GM23338 (cell line): ENCODE data around the gene HSD11B2. TPM values are rescaled to one million over a fixed set of nuclear protein-coding genes. Genes with fewer than 3 reads are reported as not detected.
A peak's percentile ranks its signal among the peaks of the same experiment; 100 is the strongest.

Source experiments
- ATAC-seq: fragments of 200-7000 bp; cut with Tn5 transposase; 3 replicates; pipeline ENCODE4 v1.9.1; 2020
- DNase-seq: peaks from one replicate; pipeline ENCODE4 v3.0.0-alpha.2; 2015; ENCODE audit warnings: low spot score
- H2AFZ ChIP-seq: fragments of 200-600 bp; sonication (generic); 2 replicates; pipeline ENCODE4 v1.8.0; 2016; ENCODE audit warnings: antibody characterized with exemption, mild to moderate bottlenecking, moderate library complexity
- H3F3A ChIP-seq: fragments of 200-600 bp; sonication (generic); replicated peaks from 2 replicates; pipeline ENCODE4 v1.8.0; 2017; ENCODE audit warnings: antibody characterized with exemption, mixed run types, low read depth
- H3K27ac ChIP-seq: fragments of 200-600 bp; sonication (generic); 2 replicates; pipeline ENCODE4 v1.6.1; 2016; ENCODE audit warnings: low read depth
- H3K27me3 ChIP-seq: fragments of 200-600 bp; sonication (generic); 2 replicates; pipeline ENCODE4 v1.8.0; 2016; ENCODE audit warnings: mild to moderate bottlenecking, mixed run types, moderate library complexity; ENCODE audit not compliant: insufficient read depth
- H3K36me3 ChIP-seq: fragments of 200-600 bp; sonication (generic); 2 replicates; pipeline ENCODE4 v1.8.0; 2016; ENCODE audit warnings: mild to moderate bottlenecking; ENCODE audit not compliant: insufficient read depth
- H3K4me1 ChIP-seq: fragments of 200-600 bp; sonication (generic); 2 replicates; pipeline ENCODE4 v1.8.0; 2016; ENCODE audit warnings: mild to moderate bottlenecking, moderate library complexity; ENCODE audit not compliant: insufficient read depth
- H3K4me2 ChIP-seq: fragments of 200-600 bp; sonication (generic); 2 replicates; pipeline ENCODE4 v1.7.1; 2017; ENCODE audit warnings: mixed run types
- H3K4me3 ChIP-seq: fragments of 200-600 bp; sonication (generic); 2 replicates; pipeline ENCODE4 v1.6.1; 2016; ENCODE audit warnings: mixed run types
- H3K79me2 ChIP-seq: fragments of 200-600 bp; sonication (generic); replicated peaks from 2 replicates; pipeline ENCODE4 v1.8.0; 2017; ENCODE audit warnings: mild to moderate bottlenecking; ENCODE audit not compliant: insufficient read depth
- H3K9me2 ChIP-seq: fragments of 200-600 bp; sonication (generic); 2 replicates; pipeline ENCODE4 v1.8.0; 2017; ENCODE audit not compliant: insufficient read depth
- H4K20me1 ChIP-seq: fragments of 200-600 bp; sonication (generic); replicated peaks from 2 replicates; pipeline ENCODE4 v1.8.0; 2017; ENCODE audit warnings: mild to moderate bottlenecking; ENCODE audit not compliant: insufficient read depth
- H3K27ac Mint-ChIP-seq: 2 replicates; pipeline ENCODE4 v1.8.0; 2020; ENCODE audit warnings: inconsistent platforms, mild to moderate bottlenecking, moderate library complexity, mixed read lengths
- H3K27me3 Mint-ChIP-seq: 3 replicates; pipeline ENCODE4 v1.8.0; 2022; ENCODE audit warnings: low read depth, mild to moderate bottlenecking, moderate library complexity, mixed read lengths, inconsistent platforms; ENCODE audit not compliant: insufficient read depth, poor library complexity
- H3K36me3 Mint-ChIP-seq: 3 replicates; pipeline ENCODE4 v1.8.0; 2021; ENCODE audit warnings: low read depth, mild to moderate bottlenecking, inconsistent platforms, moderate library complexity, mixed read lengths
- H3K4me1 Mint-ChIP-seq: 3 replicates; pipeline ENCODE4 v1.8.0; 2020; ENCODE audit warnings: mild to moderate bottlenecking, inconsistent platforms, mixed read lengths
- H3K4me3 Mint-ChIP-seq: 3 replicates; pipeline ENCODE4 v1.8.0; 2021; ENCODE audit warnings: moderate library complexity, mild to moderate bottlenecking, inconsistent platforms, mixed read lengths
- H3K9me3 Mint-ChIP-seq: 3 replicates; pipeline ENCODE4 v1.8.0; 2020; ENCODE audit warnings: moderate library complexity, mild to moderate bottlenecking, inconsistent platforms, mixed read lengths
- CREB1 ChIP-seq: fragments of 250-450 bp; sonication (Bioruptor Pico); IDR thresholded peaks from 2 replicates; pipeline ENCODE4 v1.5.0; 2020; ENCODE audit warnings: low read depth, mild to moderate bottlenecking, moderate library complexity
- CTCF ChIP-seq, 2 experiments: fragments of 200-600 bp in 1 of 2; sonication (generic) in 1 of 2; conservative IDR thresholded peaks; 2 replicates each; pipeline versions ENCODE4 v1.5.1 to v1.6.1; 2016 to 2017; ENCODE audit warnings: antibody characterized with exemption in 2 of 2, low read depth in 2 of 2, mild to moderate bottlenecking in 2 of 2, moderate library complexity in 1 of 2
- ETS1 ChIP-seq: IDR thresholded peaks from 2 replicates; pipeline ENCODE4 v1.6.1; 2016; ENCODE audit warnings: antibody characterized with exemption
- EZH2 ChIP-seq: fragments of 200-600 bp; sonication (generic); IDR thresholded peaks from one replicate; pipeline ENCODE4 v1.8.0; 2017; ENCODE audit warnings: antibody characterized with exemption, mild to moderate bottlenecking, low read depth; ENCODE audit not compliant: unreplicated experiment
- EZH2phosphoT487 ChIP-seq: fragments of 200-600 bp; sonication (generic); IDR thresholded peaks from one replicate; pipeline ENCODE4 v1.8.1; 2018; ENCODE audit warnings: antibody characterized with exemption; ENCODE audit not compliant: unreplicated experiment
- JUNB ChIP-seq: IDR thresholded peaks from one replicate; pipeline ENCODE4 v1.6.1; 2016; ENCODE audit warnings: antibody characterized with exemption; ENCODE audit not compliant: unreplicated experiment
- NANOG ChIP-seq: IDR thresholded peaks from 2 replicates; pipeline ENCODE4 v1.6.1; 2016; ENCODE audit warnings: antibody characterized with exemption, borderline replicate concordance
- POLR2AphosphoS5 ChIP-seq: IDR thresholded peaks from 2 replicates; pipeline ENCODE4 v1.6.1; 2016; ENCODE audit warnings: antibody characterized with exemption, low read depth
- REST ChIP-seq: IDR thresholded peaks from one replicate; pipeline ENCODE4 v1.6.1; 2018; ENCODE audit warnings: antibody characterized with exemption; ENCODE audit not compliant: unreplicated experiment
- STAT1 ChIP-seq: IDR thresholded peaks from one replicate; pipeline ENCODE4 v1.6.1; 2016; ENCODE audit warnings: antibody characterized with exemption; ENCODE audit not compliant: unreplicated experiment
- ZNF114 ChIP-seq: fragments of 250-450 bp; sonication (Bioruptor Pico); IDR thresholded peaks from 2 replicates; pipeline ENCODE4 v1.5.0; 2020; ENCODE audit warnings: mild to moderate bottlenecking, moderate library complexity
- ZNF331 ChIP-seq: fragments of 250-450 bp; sonication (Bioruptor Pico); IDR thresholded peaks from 2 replicates; pipeline ENCODE4 v1.5.0; 2020; ENCODE audit warnings: low read depth, mild to moderate bottlenecking, moderate library complexity
- ZNF462 ChIP-seq: fragments of 250-450 bp; sonication (Bioruptor Pico); IDR thresholded peaks from 2 replicates; pipeline ENCODE4 v1.5.0; 2020; ENCODE audit warnings: mild to moderate bottlenecking, moderate library complexity
- polyA plus RNA-seq: library from polyadenylated mRNA; unstranded; fragments of >200 nt; fragmentation: Nextera tagmentation; extraction: Ambion mirVana; gene quantifications from 2 replicates; pipeline ENCODE4 v1.2.1, GENCODE V29; 2016
- total RNA-seq: library from RNA; depleted of rRNA; stranded (reverse); fragments of >200 nt; shearing (Covaris generic); gene quantifications from 2 replicates; pipeline ENCODE4 v1.2.3, GENCODE V29; 2014

The HSD11B2 gene
- total and polyA plus RNA-seq, 2 experiments from 2014 or later: 14.8 to 23.0 TPM

- H3K27me3 Mint-ChIP-seq: peaks cover 38% of the 10 kb centered on the region
These were observed 6.7 kb upstream of the HSD11B2 start for GRCh38 chr16:67424261-67424615.

More at GRCh38 chr16:67424261-67424615, 6.7 kb upstream of the HSD11B2 start:
- peak overlapping the region; percentile 97 for H3K27ac ChIP-seq
- Mint-ChIP-seq H3K36me3 (peaks cover 7% of the 10 kb centered on the region; the same call in 2 of the 3 replicates), H3K9me3 (peaks cover 3% of the 10 kb centered on the region; the same call in 2 of the 3 replicates), H3K27ac (peak overlapping the region; percentile 91), H3K4me3 (peak overlapping the region; percentile 58), H3K4me1 (peaks cover 67% of the 10 kb centered on the region)
- no peak overlapping the region for H2AFZ ChIP-seq
- DNase-seq (no peak), ATAC-seq (no peak)
- H3K36me3 ChIP-seq: no peaks in the 10 kb centered on the region
- peak overlapping the region; percentile 76 for H3K4me2 ChIP-seq
- no peaks in the 10 kb centered on the region for H3K9me2 ChIP-seq
- peaks cover 12% of the 10 kb centered on the region; the same call in 1 of the 2 replicates for H3F3A ChIP-seq
- peak overlapping the region; percentile 42 for H3K4me3 ChIP-seq
- no peaks in the 10 kb centered on the region for H3K79me2 ChIP-seq
- peaks cover 9% of the 10 kb centered on the region; the same call in 1 of the 2 replicates for H3K27me3 ChIP-seq
- peaks cover 58% of the 10 kb centered on the region for H3K4me1 ChIP-seq
- no peaks in the 10 kb centered on the region for H4K20me1 ChIP-seq
- no peak for TF ChIP-seq NANOG
- TF ChIP-seq EZH2: no peak
- no peak for TF ChIP-seq POLR2AphosphoS5
- no peak for TF ChIP-seq ETS1
- no peak for TF ChIP-seq EZH2phosphoT487
- TF ChIP-seq STAT1: no peak
- TF ChIP-seq CREB1 (CRISPR knock-in tag): no peak
- TF ChIP-seq ZNF462 (CRISPR knock-in tag): no peak
- no peak for TF ChIP-seq ZNF331 (CRISPR knock-in tag)
- no peak for TF ChIP-seq JUNB
- TF ChIP-seq REST: no peak
- TF ChIP-seq ZNF114 (CRISPR knock-in tag): no peak
- TF ChIP-seq CTCF (conservative IDR thresholded peaks at IDR 0.05; ENCODE audit: low read depth in 2 of 2): no peak
